OCI-LY3 (cell line): ENCODE measurements around the gene CEACAM18.
"Not testable (repeated sequence)": the region's sequence is repeated elsewhere in the genome, so short reads cannot be mapped to it uniquely, and the experiment has no call there.

ENCODE experiments used
- CTCF ChIP-seq: fragments of 200-600, 300-600 bp; sonication (generic); IDR thresholded peaks from 2 replicates; pipeline ENCODE4 v1.5.1; 2014; ENCODE audit warnings: antibody characterized with exemption, low read length, low read depth
- EZH2phosphoT487 ChIP-seq: fragments of 200-600 bp; shearing (Covaris generic); IDR thresholded peaks from 2 replicates; pipeline ENCODE4 v1.6.1; 2018; ENCODE audit warnings: antibody characterized with exemption, mixed run types, low read depth

- not testable (repeated sequence) for TF ChIP-seq EZH2phosphoT487, CTCF
Observed at GRCh38 chr19:51463976-51464581, 14.3 kb upstream of the CEACAM18 start.
